Astrocyte of the spinal cord (primary cell): ENCODE results near the gene HSF5.

Source experiments
- DNase-seq: peaks from one replicate; pipeline ENCODE4 v3.0.0; 2011; ENCODE audit warnings: low read depth, low spot score
- H3K4me3 ChIP-seq: 2 replicates; pipeline ENCODE4 v1.5.1; 2011; ENCODE audit warnings: low read depth, mild to moderate bottlenecking, low read length, moderate library complexity
- in situ Hi-C: cut with HindIII; loops from 2 replicates; pipeline ENCODE4 v1.10.0; 2017; ENCODE audit warnings: low sequenced_read_pairs
- TF ChIP-seq, protein P1 (sequence below): IDR thresholded peaks from 2 replicates; pipeline ENCODE4 v1.5.1; 2012; ENCODE audit warnings: low read depth, mild to moderate bottlenecking, low read length, inconsistent platforms

Gene HSF5

GRCh38 chr17:58375811-58376210, 112.4 kb downstream of the HSF5 start:
- H3K4me3 ChIP-seq = no peak overlapping the region
- in situ Hi-C loops = no loop called here
- DNase-seq = no peak
- TF ChIP-seq, protein P1, sequence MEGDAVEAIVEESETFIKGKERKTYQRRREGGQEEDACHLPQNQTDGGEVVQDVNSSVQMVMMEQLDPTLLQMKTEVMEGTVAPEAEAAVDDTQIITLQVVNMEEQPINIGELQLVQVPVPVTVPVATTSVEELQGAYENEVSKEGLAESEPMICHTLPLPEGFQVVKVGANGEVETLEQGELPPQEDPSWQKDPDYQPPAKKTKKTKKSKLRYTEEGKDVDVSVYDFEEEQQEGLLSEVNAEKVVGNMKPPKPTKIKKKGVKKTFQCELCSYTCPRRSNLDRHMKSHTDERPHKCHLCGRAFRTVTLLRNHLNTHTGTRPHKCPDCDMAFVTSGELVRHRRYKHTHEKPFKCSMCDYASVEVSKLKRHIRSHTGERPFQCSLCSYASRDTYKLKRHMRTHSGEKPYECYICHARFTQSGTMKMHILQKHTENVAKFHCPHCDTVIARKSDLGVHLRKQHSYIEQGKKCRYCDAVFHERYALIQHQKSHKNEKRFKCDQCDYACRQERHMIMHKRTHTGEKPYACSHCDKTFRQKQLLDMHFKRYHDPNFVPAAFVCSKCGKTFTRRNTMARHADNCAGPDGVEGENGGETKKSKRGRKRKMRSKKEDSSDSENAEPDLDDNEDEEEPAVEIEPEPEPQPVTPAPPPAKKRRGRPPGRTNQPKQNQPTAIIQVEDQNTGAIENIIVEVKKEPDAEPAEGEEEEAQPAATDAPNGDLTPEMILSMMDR = no peak

DNA sequence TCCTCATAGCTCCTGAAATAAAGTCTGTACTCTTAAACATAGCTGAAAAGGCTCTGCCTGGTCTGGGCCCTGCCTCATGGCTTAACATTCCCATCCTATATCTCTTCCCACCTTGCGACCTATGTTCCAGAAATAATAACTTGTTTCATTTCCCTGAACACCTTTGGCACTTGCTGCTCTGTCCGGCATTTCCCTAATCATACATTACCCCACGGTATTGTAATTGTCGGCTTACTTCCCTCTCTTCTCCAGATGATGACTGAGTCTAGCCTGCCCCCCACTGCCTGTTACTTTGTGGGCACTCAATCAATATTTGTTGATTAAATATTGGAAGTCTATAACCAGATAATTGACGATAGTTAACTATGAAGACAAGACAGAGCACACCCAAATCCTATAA, 113.0 kb downstream of the HSF5 start:
- TF ChIP-seq, protein P1 = no peak
- in situ Hi-C loops = no loop called here
- DNase-seq = no peak
- H3K4me3 ChIP-seq = no peak overlapping the region

- in situ Hi-C loops = no loop called here
- H3K4me3 ChIP-seq = no peak overlapping the region
- no peak for DNase-seq
- TF ChIP-seq, protein P1 = no peak
These were observed 114.3 kb downstream of the HSF5 start for GRCh38 chr17:58373923-58374322.

- DNase-seq = no peak
- no peak overlapping the region for H3K4me3 ChIP-seq
- in situ Hi-C loops = no loop called here
- TF ChIP-seq, protein P1 = no peak
These were observed 115.2 kb downstream of the HSF5 start for GRCh38 chr17:58373003-58373402.

GRCh38 chr17:58371300-58371950, 116.8 kb downstream of the HSF5 start:
- TF ChIP-seq, protein P1 = no peak
- H3K4me3 ChIP-seq = no peak overlapping the region
- in situ Hi-C loops = no loop called here
- DNase-seq = no peak

DNA sequence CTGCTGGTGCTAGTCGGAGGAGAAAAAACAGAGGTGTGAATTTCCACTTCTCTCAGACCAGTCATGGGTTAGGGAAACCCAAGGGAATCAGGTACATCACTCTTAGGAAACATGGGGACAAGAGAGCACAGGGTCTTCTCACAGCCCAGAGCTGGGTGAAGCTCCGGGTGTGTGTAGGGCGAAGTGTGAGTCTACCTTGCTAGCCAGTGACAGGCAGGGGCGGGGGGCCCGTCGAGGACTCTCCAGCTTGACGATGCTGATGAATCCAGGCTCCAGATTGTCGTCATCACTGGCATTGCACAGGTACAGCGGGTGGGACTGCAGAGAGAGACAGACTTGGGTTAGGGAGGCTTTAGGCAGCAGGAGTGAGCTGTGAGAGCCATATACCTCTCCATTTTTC, 117.5 kb downstream of the HSF5 start:
- TF ChIP-seq, protein P1 = no peak
- no peak overlapping the region for H3K4me3 ChIP-seq
- DNase-seq = no peak
- in situ Hi-C loops = no loop called here
